ENCODE results near the gene RGS1.

DNA sequence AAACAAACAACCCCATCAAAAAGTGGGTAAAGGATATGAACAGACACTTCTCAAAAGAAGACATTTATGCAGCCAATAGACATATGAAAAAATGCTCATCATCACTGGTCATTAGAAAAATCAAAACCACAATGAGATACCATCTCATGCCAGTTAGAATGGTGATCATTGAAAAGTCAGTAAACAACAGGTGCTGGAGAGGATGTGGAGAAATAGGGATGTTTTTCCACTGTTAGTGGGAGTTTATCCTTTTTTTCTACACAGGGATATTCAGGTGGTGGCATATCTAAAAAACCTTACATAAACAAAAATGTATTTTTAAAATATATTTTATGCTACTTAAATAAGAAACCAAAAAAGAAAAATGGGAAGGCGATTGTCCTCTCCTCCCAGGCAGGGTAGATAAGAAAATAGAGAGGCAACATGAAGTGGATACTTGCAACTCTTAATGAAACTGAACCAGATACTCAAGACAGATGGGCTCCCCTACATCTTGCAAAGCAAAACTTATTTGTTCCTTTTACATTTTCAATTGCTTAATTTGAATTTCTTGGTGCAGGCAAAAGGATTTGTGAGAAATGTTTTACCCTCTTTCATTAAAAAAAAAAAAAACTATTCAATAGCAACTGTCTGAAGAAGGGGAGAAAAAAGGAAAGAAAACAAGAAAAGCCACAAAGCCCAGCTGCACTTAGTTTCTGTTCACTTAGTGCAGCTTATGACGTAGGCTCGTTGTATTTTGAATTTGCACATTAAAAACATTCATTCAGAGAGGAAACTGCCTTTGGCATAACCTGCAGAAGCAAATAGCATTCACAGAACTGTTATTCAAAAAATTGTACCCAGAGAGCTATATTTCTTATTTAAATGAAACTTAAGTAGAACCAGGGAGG, 36.9 kb upstream of the RGS1 start:
- TF ChIP-seq CTCF (conservative IDR thresholded peaks at IDR 0.05) (no peak), EZH2 (IDR thresholded peaks at IDR 0.05; ENCODE audit: low read depth) (no peak)

All from PC-9 (cell line).